Fibroblast of skin of left biceps (primary cell): ENCODE data around the gene PRRX2.
"Not testable (repeated sequence)": the region's sequence is repeated elsewhere in the genome, so short reads cannot be mapped to it uniquely, and the experiment has no call there.

Source experiments
- DNase-seq, 2 experiments: peaks; one replicate each; pipeline ENCODE4 v3.0.0-alpha.2; 2013; ENCODE audit warnings: low read depth in 2 of 2

Gene PRRX2

GRCh38 chr9:129636343-129636742 is 29.1 kb upstream of the PRRX2 start:
- DNase-seq, result not testable (repeated sequence)

- no peak for DNase-seq
These were observed 28.3 kb upstream of the PRRX2 start for GRCh38 chr9:129637102-129637501.

- DNase-seq, result no peak
These were observed 27.6 kb upstream of the PRRX2 start for GRCh38 chr9:129637673-129638439.

GRCh38 chr9:129639034-129639630 is 26.3 kb upstream of the PRRX2 start:
- no peak for DNase-seq

GRCh38 chr9:129639756-129640085 is 25.7 kb upstream of the PRRX2 start:
- no peak for DNase-seq

GRCh38 chr9:129640086-129640870 is 25.2 kb upstream of the PRRX2 start:
- DNase-seq, result no peak

GRCh38 chr9:129640871-129641749 is 24.3 kb upstream of the PRRX2 start:
- no peak for DNase-seq

- peak; percentile 90 to 93 for DNase-seq
These were observed 23.5 kb upstream of the PRRX2 start, which contains the start of gene ASB6 for GRCh38 chr9:129641750-129642585. ASB6 (minus strand) TSS chr9:129642151; CDS start chr9:129641999, 152 bp downstream.

GRCh38 chr9:129643706-129644105 is 21.7 kb upstream of the PRRX2 start:
- DNase-seq, result no peak

- DNase-seq, result no peak
These were observed 21.1 kb upstream of the PRRX2 start for GRCh38 chr9:129644365-129644764.

- DNase-seq, result no peak
These were observed 20.5 kb upstream of the PRRX2 start for GRCh38 chr9:129644902-129645301.

GRCh38 chr9:129646252-129646651 is 19.2 kb upstream of the PRRX2 start:
- DNase-seq, result no peak

- no peak for DNase-seq
These were observed 18.8 kb upstream of the PRRX2 start for GRCh38 chr9:129646654-129647053.

GRCh38 chr9:129647635-129648034 is 17.8 kb upstream of the PRRX2 start:
- no peak for DNase-seq

GRCh38 chr9:129648092-129648763 is 17.2 kb upstream of the PRRX2 start:
- no peak for DNase-seq

GRCh38 chr9:129648764-129649115 is 16.7 kb upstream of the PRRX2 start:
- no peak for DNase-seq

GRCh38 chr9:129649726-129650679 is 15.4 kb upstream of the PRRX2 start:
- DNase-seq, result peak; percentile 82 to 84

- DNase-seq, result no peak
These were observed 14.7 kb upstream of the PRRX2 start for GRCh38 chr9:129650680-129651235.
